ENCODE measurements around the gene MYEF2.

DNA sequence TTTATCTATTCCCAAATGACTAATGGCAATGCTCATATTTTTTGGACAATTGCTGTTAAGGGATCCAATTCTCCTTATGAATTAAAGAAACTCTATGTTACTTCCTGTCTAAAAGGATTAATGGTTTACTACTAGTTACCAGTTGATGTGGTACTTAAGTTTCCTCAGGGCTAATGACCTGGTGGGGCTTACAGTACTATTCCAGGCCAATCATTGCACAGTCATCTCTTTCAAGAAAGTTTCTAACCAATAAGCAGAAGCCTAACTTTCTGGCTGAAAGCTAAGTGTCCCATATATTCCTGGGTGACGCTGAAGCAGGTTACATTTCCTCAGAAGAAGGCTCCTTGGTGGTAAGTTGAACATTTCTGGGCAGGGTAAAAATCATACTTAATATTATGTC is 27.9 kb upstream of the MYEF2 start, which contains the start of gene SLC12A1:
- TF ChIP-seq ZNF274 (IDR thresholded peaks at IDR 0.05; ENCODE audit: low read depth, low read length) = no peak
- TF ChIP-seq YY1 (IDR thresholded peaks at IDR 0.05; ENCODE audit: insufficient read depth, insufficient read length) = no peak
